ENCODE data around the gene CCT2.

- TF ChIP-seq POLR2AphosphoS5 (IDR thresholded peaks at IDR 0.05) = no peak
- TF ChIP-seq, protein P1, sequence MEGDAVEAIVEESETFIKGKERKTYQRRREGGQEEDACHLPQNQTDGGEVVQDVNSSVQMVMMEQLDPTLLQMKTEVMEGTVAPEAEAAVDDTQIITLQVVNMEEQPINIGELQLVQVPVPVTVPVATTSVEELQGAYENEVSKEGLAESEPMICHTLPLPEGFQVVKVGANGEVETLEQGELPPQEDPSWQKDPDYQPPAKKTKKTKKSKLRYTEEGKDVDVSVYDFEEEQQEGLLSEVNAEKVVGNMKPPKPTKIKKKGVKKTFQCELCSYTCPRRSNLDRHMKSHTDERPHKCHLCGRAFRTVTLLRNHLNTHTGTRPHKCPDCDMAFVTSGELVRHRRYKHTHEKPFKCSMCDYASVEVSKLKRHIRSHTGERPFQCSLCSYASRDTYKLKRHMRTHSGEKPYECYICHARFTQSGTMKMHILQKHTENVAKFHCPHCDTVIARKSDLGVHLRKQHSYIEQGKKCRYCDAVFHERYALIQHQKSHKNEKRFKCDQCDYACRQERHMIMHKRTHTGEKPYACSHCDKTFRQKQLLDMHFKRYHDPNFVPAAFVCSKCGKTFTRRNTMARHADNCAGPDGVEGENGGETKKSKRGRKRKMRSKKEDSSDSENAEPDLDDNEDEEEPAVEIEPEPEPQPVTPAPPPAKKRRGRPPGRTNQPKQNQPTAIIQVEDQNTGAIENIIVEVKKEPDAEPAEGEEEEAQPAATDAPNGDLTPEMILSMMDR (IDR thresholded peaks at IDR 0.05) = no peak
- TF ChIP-seq POLR2A (IDR thresholded peaks at IDR 0.05) = no peak
Observed at GRCh38 chr12:69563166-69563762, 22.0 kb upstream of the CCT2 start.

Measured in stomach (tissue), 4 donors.